GM18498 (cell line): Measurements from ENCODE around the gene HDAC3.

Source experiments
- ATAC-seq: cut with Tn5 transposase; IDR thresholded peaks from one replicate; pipeline ENCODE4 v1.9.1; 2021; ENCODE audit warnings: mild to moderate bottlenecking, moderate library complexity; ENCODE audit not compliant: unreplicated experiment

Gene HDAC3

DNA sequence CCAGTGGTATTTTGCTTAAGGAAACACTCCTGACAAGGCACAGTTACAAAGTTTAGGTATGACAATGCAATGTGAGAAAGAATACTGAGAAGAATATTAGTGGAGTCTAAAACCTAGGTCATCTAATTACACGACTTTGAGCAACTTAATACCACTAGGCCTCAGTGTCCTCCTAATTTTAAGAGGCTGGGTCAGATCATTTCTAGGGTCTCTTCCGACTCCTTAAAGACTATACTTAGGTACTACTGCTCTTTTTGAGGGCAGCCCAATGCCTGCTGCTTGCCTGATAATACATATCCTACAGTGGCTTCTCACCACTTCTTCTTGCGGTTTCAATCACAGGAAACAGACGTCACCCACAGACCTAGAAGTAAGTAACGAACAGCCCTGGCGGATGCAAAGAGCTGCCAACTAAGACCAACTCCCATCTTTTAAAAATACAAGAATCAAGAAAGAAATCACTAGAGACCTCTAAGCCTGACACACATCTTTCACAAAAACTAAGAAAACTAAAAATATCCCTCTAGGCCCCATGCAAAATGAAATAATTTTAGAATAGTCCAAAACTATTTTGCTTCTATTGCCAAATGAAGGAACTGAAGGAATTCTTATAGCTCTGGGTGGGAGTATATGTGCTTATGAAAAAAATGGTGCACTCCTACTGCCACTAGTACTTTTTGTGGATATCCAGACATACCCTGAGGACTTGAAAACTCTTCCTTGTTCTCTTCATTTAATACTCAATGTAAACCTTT is 30.9 kb downstream of the HDAC3 start:
- ATAC-seq = peak; percentile 98

DNA sequence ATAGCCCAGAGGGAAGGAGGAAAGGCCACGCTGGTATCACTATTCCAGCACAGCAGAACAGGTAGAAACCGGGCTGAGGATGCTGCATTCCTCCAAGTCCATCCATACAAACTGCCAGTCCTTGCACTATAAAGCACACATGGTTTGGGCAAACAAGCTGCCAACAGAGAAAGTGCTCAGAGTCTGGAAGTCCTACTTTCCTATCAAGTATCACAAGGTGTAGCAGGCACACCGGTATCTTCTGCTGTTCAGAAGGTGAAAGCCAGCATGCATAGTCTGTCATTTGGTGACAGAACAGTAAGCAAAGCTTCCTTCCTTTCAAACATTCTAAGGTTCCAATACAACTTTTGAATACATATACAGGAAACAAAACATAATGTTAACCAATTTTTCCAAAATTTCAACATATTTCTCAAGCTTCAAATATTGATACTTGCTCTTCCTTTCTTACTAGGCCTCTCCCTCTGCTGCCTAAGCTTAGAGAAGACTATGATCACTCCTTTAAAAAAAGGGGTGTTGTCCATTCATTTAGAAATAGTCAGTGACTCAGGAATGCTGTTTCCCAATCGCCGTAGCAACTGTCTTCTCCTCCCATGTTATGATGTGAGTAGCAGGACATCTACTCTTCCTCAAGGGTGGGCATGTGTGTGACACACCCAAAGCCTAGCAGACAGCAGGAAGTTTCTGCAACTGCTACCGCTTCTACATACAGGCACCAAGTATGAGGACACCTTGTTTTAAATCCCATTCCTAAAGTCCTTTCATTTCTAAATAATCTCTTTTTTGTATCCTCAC is 32.5 kb downstream of the HDAC3 start:
- ATAC-seq = no peak

DNA sequence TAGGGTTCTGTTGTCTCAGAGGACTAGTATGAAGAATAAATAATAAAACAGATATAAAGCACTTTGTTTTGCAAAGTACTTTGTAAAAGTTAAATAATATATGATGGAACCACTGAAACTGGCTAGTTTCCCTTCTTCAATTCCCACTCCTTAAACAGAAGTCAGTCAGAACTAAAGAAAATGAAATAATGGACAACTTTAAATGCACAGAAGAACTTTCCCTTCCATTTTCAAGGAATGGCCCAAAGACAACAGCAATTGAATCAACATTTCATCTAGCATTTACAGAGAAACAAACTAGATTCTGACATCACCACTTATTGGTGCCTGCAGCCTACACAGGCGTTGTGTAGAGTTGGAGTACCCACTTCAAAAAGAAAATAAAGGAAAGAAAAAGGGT is 34.0 kb downstream of the HDAC3 start:
- ATAC-seq = no peak

DNA sequence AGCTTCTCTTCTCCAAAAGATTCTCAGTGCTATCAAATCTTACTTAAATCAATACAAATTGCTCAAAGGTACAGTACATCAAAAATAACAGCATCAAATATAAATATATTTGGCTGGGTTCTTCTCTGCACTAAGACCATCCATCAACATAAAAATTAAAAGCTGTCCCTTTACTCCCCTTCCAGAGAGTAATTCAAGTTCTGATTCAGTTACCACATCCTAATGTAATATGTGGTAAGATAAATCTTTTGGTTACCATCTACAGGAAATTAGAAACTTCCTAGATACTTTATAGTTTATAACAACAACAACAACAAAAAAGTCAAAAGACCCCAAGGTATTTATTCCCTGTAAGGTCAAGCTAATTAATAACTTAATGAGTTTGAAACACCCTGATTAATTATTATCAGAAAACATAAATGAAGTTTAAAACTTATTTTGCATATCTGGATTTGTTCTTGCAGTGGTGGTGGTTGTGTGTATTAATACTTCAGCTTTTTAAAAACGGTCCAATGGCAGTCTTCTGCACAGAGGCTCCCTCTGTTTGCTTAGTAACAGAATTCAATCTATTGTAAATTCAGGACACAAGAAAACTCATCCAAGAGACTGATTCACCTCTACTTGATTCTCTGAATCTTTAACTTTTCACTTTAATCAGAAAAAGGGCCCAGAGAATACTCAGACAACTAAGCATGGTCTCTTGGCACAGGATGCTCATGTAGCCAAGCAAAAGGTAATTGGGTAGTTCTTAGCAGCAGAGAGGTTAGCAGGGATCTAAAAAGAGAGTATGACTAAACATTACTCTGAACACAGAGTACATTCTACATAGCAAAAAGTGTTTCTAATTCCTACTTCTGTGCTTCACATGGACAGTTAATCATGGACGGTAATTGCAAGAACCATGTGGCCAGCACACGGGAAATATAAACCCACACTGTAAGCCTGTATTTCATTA is 38.0 kb downstream of the HDAC3 start:
- peak; percentile 49 for ATAC-seq

DNA sequence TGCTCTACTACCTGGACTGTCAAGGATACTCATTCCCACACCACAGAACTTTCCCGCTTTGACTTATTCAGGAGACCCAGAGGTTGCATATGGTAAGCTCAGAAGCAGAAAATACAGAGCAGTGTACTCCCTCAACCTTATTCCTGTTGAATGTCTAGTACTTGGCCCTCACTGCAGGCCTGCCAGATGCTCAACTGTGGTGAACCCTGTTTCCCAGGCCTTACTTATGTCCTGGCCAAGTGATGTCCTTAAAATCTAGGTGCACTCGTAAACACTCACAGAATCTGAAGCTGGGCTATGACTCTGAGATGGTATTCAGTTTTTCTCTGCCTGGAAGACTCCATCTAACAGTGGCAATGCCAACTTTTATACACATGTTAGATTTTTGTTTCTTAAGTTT is 38.8 kb downstream of the HDAC3 start:
- no peak for ATAC-seq

DNA sequence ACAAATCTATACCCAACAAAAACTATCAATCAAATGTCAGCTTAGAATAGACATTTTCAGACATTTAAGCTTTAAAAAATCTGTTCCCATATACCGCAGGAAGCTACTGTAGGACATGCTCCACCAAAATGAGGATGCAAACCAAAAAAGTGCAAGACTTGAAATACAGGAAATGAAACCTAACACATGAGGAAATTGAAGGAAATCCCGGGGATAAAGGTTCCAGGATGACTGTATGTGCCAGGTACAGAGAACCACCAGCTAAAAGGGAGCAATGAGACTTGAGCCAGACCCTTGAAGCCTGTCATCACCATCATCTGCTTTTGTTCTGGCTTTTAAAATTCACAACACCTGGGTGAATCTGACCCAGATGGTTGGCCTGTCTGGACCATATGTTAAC is 39.3 kb downstream of the HDAC3 start:
- no peak for ATAC-seq

DNA sequence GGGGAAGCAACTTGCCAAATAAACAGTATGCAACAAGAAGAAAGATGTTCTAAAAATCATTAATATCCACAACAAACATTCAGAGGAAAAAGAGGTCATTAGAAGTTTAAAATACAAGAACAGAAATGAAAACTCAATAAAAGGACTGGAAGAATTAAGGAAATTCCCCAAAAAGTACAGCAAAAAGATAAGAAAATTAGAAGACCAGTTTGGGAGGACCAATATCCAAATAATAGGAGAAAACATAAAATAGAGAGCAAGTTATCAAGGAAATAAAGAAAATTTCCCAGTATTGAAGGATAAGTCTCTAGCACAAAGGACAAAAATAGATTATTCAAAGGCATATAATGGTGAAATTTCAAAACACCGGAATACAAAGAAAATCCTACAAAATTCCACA is 39.8 kb downstream of the HDAC3 start:
- ATAC-seq = no peak

DNA sequence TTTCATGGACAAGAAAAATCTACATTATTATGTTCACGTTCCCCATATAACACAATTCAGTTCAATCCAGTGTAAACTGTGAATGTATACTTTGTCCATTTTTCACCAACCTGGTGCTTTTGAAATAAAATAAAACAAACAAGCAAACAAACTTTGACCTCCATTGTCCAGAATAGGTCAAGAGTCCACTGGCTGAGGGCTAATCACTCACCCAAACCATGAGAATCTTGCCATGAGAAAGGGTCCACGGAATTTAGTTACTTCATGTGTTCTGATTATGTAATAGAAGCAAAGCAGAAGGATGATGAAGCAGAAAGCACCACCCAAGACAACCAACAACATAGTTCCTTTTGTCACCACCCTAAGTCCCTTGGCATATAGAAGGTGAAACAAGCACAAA is 46.5 kb downstream of the HDAC3 start:
- no peak for ATAC-seq

DNA sequence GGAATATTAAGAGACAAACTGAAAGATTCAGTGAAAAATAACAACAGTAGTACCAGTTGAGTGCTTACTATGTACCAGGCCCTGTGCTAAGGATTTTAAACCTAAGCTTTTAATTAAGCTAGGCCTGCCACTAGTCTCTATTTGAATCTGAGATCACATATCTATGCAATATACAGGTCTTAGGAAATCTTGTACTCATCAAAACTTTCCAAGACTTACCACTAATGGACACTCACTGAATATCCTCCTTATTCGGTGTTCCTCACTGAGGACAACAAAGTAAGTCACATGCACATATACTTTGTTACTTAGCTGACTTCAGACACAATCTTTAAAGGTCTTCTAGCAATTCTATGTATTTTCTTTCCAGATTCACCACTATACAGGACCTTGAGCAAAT is 50.4 kb downstream of the HDAC3 start:
- no peak for ATAC-seq

DNA sequence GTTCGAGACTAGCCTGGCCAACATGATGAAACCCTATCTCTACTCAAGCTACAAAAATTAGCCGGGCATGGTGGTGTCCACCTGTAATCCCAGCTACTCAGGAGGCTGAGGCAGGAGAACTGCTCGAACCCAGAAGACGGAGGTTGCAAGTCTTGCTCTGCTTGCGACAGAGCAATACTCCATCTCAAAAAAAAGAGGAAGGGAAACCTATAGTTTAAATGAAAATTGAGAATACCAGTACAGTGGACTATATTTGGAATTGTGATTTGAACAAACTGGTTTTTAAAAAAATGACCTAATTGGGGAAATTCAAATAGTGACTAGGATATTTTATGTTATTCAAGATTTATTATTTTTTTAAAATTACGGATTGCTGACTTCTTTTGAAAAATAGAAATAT is 51.1 kb downstream of the HDAC3 start:
- no peak for ATAC-seq

DNA sequence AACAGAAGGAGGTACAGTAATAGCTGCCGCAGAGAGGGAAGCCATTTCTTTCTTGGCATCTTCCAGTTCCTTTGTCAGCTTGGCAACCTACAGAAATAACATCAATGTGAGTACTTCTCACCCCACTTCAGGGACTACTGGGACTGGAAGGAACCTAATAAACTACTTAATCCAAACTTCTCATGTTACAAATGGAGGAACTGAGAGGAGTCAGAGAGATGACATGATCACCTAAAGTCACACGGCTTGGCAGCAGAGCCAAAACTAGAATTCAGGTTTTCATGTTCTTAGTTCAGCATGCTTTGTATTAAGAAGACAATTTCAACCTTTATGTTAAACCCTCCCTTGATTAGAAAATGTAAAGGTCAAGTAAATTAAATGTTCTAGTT is 62.5 kb downstream of the HDAC3 start:
- ATAC-seq = no peak

DNA sequence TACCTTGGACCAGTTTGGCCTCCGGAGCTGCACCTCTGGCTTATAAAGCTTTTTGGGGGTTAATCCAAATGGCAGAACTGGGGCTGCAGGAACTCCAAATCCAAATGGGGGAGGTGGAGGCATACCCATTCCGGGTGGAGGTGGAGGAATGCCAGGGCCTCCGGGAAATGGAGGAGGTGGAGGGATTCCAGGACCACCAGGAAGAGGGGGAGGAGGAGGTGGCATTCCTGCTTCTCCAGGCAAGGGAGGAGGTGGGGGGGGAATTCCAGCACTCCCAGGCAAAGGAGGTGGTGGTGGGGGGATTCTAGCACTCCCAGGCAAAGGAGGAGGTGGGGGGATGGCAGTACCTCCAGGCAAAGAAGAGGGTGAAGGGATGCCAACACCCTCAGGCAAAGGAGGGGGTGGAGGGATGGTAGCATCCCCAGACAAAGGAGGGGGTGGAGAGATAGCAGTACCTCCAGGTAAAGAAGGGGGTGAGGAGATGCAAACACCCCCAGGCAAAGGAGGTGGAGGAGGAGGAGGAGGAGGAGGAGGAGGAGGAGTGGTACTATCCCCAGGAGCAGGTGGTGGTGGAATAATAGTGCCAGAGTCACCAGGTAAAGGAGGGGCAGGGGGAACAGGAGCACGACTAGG is 63.0 kb downstream of the HDAC3 start:
- no peak for ATAC-seq
